GM06990 (cell line): ENCODE data around the gene YIF1B.

ENCODE experiments used
- DNase-seq: peaks from one replicate; pipeline ENCODE4 v3.0.0-alpha.2; 2011; ENCODE audit not compliant: insufficient read length; ENCODE audit errors: extremely low read depth
- H3K27me3 ChIP-seq: replicated peaks from 2 replicates; pipeline ENCODE4 v1.6.0; 2011; ENCODE audit warnings: low read length; ENCODE audit not compliant: control insufficient read depth, insufficient read depth
- H3K36me3 ChIP-seq: 2 replicates; pipeline ENCODE4 v1.5.1; 2011; ENCODE audit warnings: low read length; ENCODE audit not compliant: control insufficient read depth, insufficient read depth
- H3K4me3 ChIP-seq: replicated peaks from 2 replicates; pipeline ENCODE4 v1.5.1; 2011; ENCODE audit warnings: low read depth, mild to moderate bottlenecking, control low read depth, low read length
- CTCF ChIP-seq: IDR thresholded peaks from 2 replicates; pipeline ENCODE4 v1.5.1; 2011; ENCODE audit warnings: low read length, control low read depth, mild to moderate bottlenecking, inconsistent platforms; ENCODE audit not compliant: insufficient read depth, poor library complexity, severe bottlenecking

Gene YIF1B

DNA sequence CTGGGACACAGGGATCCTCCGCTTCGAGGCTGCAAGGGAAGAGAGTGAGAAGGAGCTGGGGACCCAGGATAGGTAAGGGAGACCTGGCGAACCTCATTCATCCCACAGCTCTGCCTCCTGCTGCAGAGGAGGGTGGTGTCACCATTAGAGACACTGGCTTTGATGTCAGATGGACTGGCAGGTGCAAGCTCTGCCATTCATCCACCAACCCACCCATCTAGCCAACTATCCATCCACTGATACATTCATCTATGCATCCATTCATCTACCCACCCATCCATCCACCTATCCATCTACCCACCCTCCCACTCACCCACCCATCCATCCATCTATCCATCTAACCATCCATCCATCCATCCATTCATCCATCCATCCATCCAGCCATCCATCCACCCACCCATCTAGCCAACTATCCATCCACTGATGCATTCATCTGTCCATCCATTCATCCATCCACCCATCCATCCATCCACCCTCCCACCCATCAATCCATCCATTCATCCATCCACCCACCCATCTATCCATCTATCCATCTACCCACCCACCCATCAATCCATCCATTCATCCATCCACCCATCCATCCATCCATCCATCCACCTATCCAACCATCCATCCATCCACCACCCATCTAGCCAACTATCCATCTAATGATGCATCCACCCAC is 6.0 kb downstream of the YIF1B start:
- no peaks in the 10 kb centered on the region for H3K27me3 ChIP-seq
- no peak overlapping the region for H3K4me3 ChIP-seq
- peaks cover 10% of the 10 kb centered on the region for H3K36me3 ChIP-seq
- no peak for TF ChIP-seq CTCF
- DNase-seq, result no peak

- TF ChIP-seq CTCF, result no peak
- no peak for DNase-seq
- no peaks in the 10 kb centered on the region for H3K27me3 ChIP-seq
- no peak overlapping the region for H3K4me3 ChIP-seq
- H3K36me3 ChIP-seq, result peaks cover 10% of the 10 kb centered on the region
These were observed 6.7 kb downstream of the YIF1B start for GRCh38 chr19:38308926-38309614.

DNA sequence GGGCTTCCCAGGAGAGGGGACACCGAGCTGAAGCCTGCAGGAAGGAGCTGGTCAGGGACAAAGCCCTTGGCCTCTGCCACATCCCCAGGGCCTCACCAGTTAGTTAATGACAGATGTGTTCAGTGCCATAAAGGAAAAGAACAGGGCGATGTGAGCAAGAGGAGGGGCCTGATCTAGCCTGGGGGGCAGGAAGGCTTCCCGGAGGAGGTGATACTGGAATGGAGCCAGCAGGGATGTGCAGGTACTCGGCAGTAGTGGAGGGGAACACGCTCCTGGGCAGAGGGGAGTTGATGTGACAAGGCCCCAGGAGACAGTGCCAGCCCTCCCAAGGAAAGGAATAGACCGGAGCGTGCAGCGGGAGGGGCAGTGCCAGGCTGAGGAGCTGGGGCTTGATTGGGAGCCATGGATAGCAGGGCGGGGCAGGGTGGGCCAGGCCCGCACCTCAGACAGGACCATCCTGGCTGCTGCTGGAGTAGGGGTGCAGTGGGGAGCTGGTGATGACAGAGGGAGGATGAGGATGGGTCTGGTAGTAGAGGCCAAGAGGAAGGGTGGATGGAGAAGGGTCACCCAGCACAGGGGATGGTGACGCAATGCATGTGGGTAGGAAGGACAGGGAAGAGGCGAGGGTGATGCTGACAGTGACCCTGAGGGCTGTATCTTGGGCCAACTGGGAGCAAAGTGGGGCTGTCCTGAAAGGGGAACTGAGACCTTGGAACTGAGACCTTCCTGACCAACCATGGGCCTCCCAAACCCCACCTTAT is 7.6 kb downstream of the YIF1B start:
- DNase-seq, result no peak
- Histone ChIP-seq H3K27me3 (no peaks in the 10 kb centered on the region), H3K4me3 (no peak overlapping the region), H3K36me3 (peaks cover 12% of the 10 kb centered on the region)
- TF ChIP-seq CTCF, result no peak

DNA sequence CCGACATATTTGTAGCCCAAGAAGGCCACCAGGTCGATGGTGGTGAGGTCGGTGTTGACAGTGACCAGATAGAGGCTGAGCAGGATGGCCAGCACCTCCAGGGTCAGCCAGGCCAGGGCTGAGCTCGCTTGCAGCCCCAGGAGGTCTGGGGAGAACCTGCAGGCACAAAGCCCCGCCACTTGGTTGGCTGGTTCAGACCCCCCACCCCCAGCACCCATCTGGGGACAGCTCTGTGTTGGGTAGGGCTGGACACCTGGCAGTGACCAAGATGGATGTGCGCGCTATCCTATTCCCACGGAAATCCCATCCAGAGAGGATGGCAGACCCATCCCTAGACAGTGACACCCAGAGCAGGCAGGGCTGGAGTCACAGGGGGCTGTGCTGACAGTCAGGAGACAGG is 8.2 kb downstream of the YIF1B start:
- no peak overlapping the region for H3K4me3 ChIP-seq
- no peaks in the 10 kb centered on the region for H3K27me3 ChIP-seq
- H3K36me3 ChIP-seq, result peaks cover 12% of the 10 kb centered on the region
- TF ChIP-seq CTCF, result no peak
- no peak for DNase-seq

DNA sequence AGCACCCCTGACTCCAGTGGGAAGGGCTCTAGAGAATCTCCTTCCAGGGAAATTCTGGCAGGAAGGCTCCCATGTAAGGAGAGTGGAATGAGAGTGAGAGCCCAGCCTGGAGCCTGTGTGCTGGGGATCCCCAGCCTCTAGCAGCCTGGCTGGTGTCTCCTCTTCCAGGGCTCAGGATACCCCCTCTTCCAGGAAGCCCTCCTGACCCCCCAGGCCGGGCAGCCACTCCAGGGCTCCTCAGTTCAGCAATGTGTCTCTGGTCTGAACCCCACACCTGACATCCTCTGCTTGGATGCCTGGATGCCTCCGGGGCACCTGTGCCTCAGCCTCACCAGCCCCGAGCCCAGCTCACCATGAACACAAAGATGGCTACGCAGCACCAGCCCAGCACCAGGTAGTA is 8.7 kb downstream of the YIF1B start:
- peaks cover 12% of the 10 kb centered on the region for H3K36me3 ChIP-seq
- DNase-seq, result no peak
- H3K27me3 ChIP-seq, result no peaks in the 10 kb centered on the region
- no peak for TF ChIP-seq CTCF
- no peak overlapping the region for H3K4me3 ChIP-seq
